ENCODE data around the gene SZT2.
"Not testable (repeated sequence)": the region's sequence is repeated elsewhere in the genome, so short reads cannot be mapped to it uniquely, and the experiment has no call there.

The SZT2 gene

GRCh38 chr1:43469932-43470331, 80.2 kb downstream of the SZT2 start:
- H3K9me3 ChIP-seq (ENCODE audit: control insufficient read depth in 1 of 2, low read length in 2 of 2): no peaks in the 10 kb centered on the region
- H3K27me3 ChIP-seq (ENCODE audit: low read depth, low read length): no peaks in the 10 kb centered on the region

GRCh38 chr1:43472087-43472462, 82.4 kb downstream of the SZT2 start:
- no peaks in the 10 kb centered on the region for H3K27me3 ChIP-seq (ENCODE audit: low read depth, low read length)
- H3K27ac ChIP-seq (ENCODE audit: low read length): no peak overlapping the region
- no peaks in the 10 kb centered on the region for H3K9me3 ChIP-seq (ENCODE audit: control insufficient read depth in 1 of 2, low read length in 2 of 2)

More at GRCh38 chr1:43469932-43470331, 80.2 kb downstream of the SZT2 start:
- H3K4me1 ChIP-seq (ENCODE audit: control insufficient read depth in 1 of 2, insufficient read depth in 2 of 2, low read length in 2 of 2): peaks cover 0 to 3% of the 10 kb centered on the region in 2 donors
- no peak overlapping the region for H3K4me3 ChIP-seq (ENCODE audit: low read depth in 1 of 2, low read length in 2 of 2)
- H3K36me3 ChIP-seq (ENCODE audit: control insufficient read depth in 1 of 2, insufficient read depth in 2 of 2, low read length in 2 of 2): no peaks in the 10 kb centered on the region
- H3K27ac ChIP-seq (ENCODE audit: low read length): no peak overlapping the region

GRCh38 chr1:43472463-43473151, 82.9 kb downstream of the SZT2 start:
- H3K4me3 ChIP-seq (ENCODE audit: low read depth in 1 of 2, low read length in 2 of 2); H3K27ac ChIP-seq (ENCODE audit: low read length); H3K4me1 ChIP-seq (ENCODE audit: control insufficient read depth in 1 of 2, insufficient read depth in 2 of 2, low read length in 2 of 2); H3K9me3 ChIP-seq (ENCODE audit: control insufficient read depth in 1 of 2, low read length in 2 of 2); H3K36me3 ChIP-seq (ENCODE audit: control insufficient read depth in 1 of 2, insufficient read depth in 2 of 2, low read length in 2 of 2); H3K27me3 ChIP-seq (ENCODE audit: low read depth, low read length): not testable (repeated sequence)

More at GRCh38 chr1:43472087-43472462, 82.4 kb downstream of the SZT2 start:
- H3K4me3 ChIP-seq (ENCODE audit: low read depth in 1 of 2, low read length in 2 of 2): no peak overlapping the region
- H3K4me1 ChIP-seq (ENCODE audit: control insufficient read depth in 1 of 2, insufficient read depth in 2 of 2, low read length in 2 of 2): peaks cover 0 to 3% of the 10 kb centered on the region in 2 donors
- no peaks in the 10 kb centered on the region for H3K36me3 ChIP-seq (ENCODE audit: control insufficient read depth in 1 of 2, insufficient read depth in 2 of 2, low read length in 2 of 2)

- Histone ChIP-seq H3K9me3 (ENCODE audit: control insufficient read depth in 1 of 2, low read length in 2 of 2) (no peaks in the 10 kb centered on the region), H3K4me1 (ENCODE audit: control insufficient read depth in 1 of 2, insufficient read depth in 2 of 2, low read length in 2 of 2) (peaks cover 0 to 3% of the 10 kb centered on the region in 2 donors), H3K4me3 (ENCODE audit: low read depth in 1 of 2, low read length in 2 of 2) (no peak overlapping the region), H3K27ac (ENCODE audit: low read length) (no peak overlapping the region), H3K36me3 (ENCODE audit: control insufficient read depth in 1 of 2, insufficient read depth in 2 of 2, low read length in 2 of 2) (no peaks in the 10 kb centered on the region), H3K27me3 (ENCODE audit: low read depth, low read length) (no peaks in the 10 kb centered on the region)
Measured at GRCh38 chr1:43473463-43473862, 83.8 kb downstream of the SZT2 start.

- H3K4me3 ChIP-seq (ENCODE audit: low read depth in 1 of 2, low read length in 2 of 2); H3K36me3 ChIP-seq (ENCODE audit: control insufficient read depth in 1 of 2, insufficient read depth in 2 of 2, low read length in 2 of 2); H3K27ac ChIP-seq (ENCODE audit: low read length); H3K4me1 ChIP-seq (ENCODE audit: control insufficient read depth in 1 of 2, insufficient read depth in 2 of 2, low read length in 2 of 2); H3K9me3 ChIP-seq (ENCODE audit: control insufficient read depth in 1 of 2, low read length in 2 of 2); H3K27me3 ChIP-seq (ENCODE audit: low read depth, low read length): not testable (repeated sequence)
Measured at GRCh38 chr1:43475611-43476401, 86.1 kb downstream of the SZT2 start.

GRCh38 chr1:43477716-43478115, 88.0 kb downstream of the SZT2 start:
- H3K36me3 ChIP-seq (ENCODE audit: control insufficient read depth in 1 of 2, insufficient read depth in 2 of 2, low read length in 2 of 2): no peaks in the 10 kb centered on the region
- H3K27me3 ChIP-seq (ENCODE audit: low read depth, low read length): no peaks in the 10 kb centered on the region
- no peak overlapping the region for H3K27ac ChIP-seq (ENCODE audit: low read length)
- H3K4me1 ChIP-seq (ENCODE audit: control insufficient read depth in 1 of 2, insufficient read depth in 2 of 2, low read length in 2 of 2): peaks cover 0 to 2% of the 10 kb centered on the region in 2 donors
- H3K9me3 ChIP-seq (ENCODE audit: control insufficient read depth in 1 of 2, low read length in 2 of 2): no peaks in the 10 kb centered on the region
- no peak overlapping the region for H3K4me3 ChIP-seq (ENCODE audit: low read depth in 1 of 2, low read length in 2 of 2)

GRCh38 chr1:43479414-43479813, 89.7 kb downstream of the SZT2 start:
- Histone ChIP-seq H3K27ac (ENCODE audit: low read length) (no peak overlapping the region), H3K9me3 (ENCODE audit: control insufficient read depth in 1 of 2, low read length in 2 of 2) (no peaks in the 10 kb centered on the region), H3K27me3 (ENCODE audit: low read depth, low read length) (no peaks in the 10 kb centered on the region), H3K4me3 (ENCODE audit: low read depth in 1 of 2, low read length in 2 of 2) (no peak overlapping the region), H3K4me1 (ENCODE audit: control insufficient read depth in 1 of 2, insufficient read depth in 2 of 2, low read length in 2 of 2) (no peaks in the 10 kb centered on the region), H3K36me3 (ENCODE audit: control insufficient read depth in 1 of 2, insufficient read depth in 2 of 2, low read length in 2 of 2) (no peaks in the 10 kb centered on the region)

- H3K27me3 ChIP-seq (ENCODE audit: low read depth, low read length): no peaks in the 10 kb centered on the region
- H3K9me3 ChIP-seq (ENCODE audit: control insufficient read depth in 1 of 2, low read length in 2 of 2): no peaks in the 10 kb centered on the region
- H3K27ac ChIP-seq (ENCODE audit: low read length): no peak overlapping the region
- H3K4me3 ChIP-seq (ENCODE audit: low read depth in 1 of 2, low read length in 2 of 2): no peak overlapping the region
- no peaks in the 10 kb centered on the region for H3K36me3 ChIP-seq (ENCODE audit: control insufficient read depth in 1 of 2, insufficient read depth in 2 of 2, low read length in 2 of 2)
- no peaks in the 10 kb centered on the region for H3K4me1 ChIP-seq (ENCODE audit: control insufficient read depth in 1 of 2, insufficient read depth in 2 of 2, low read length in 2 of 2)
Measured at GRCh38 chr1:43481491-43481890, 91.8 kb downstream of the SZT2 start.

GRCh38 chr1:43482215-43482614, 92.5 kb downstream of the SZT2 start:
- Histone ChIP-seq H3K9me3 (ENCODE audit: control insufficient read depth in 1 of 2, low read length in 2 of 2) (peaks cover 0 to under 1% of the 10 kb centered on the region in 2 donors), H3K4me3 (ENCODE audit: low read depth in 1 of 2, low read length in 2 of 2) (no peak overlapping the region), H3K27ac (ENCODE audit: low read length) (no peak overlapping the region), H3K4me1 (ENCODE audit: control insufficient read depth in 1 of 2, insufficient read depth in 2 of 2, low read length in 2 of 2) (no peaks in the 10 kb centered on the region), H3K27me3 (ENCODE audit: low read depth, low read length) (no peaks in the 10 kb centered on the region), H3K36me3 (ENCODE audit: control insufficient read depth in 1 of 2, insufficient read depth in 2 of 2, low read length in 2 of 2) (no peaks in the 10 kb centered on the region)

GRCh38 chr1:43484367-43484766, 94.7 kb downstream of the SZT2 start:
- H3K4me1 ChIP-seq (ENCODE audit: control insufficient read depth in 1 of 2, insufficient read depth in 2 of 2, low read length in 2 of 2): no peaks in the 10 kb centered on the region
- H3K4me3 ChIP-seq (ENCODE audit: low read depth in 1 of 2, low read length in 2 of 2): no peak overlapping the region
- peaks cover 0 to 12% of the 10 kb centered on the region in 2 donors for H3K9me3 ChIP-seq (ENCODE audit: control insufficient read depth in 1 of 2, low read length in 2 of 2)
- no peaks in the 10 kb centered on the region for H3K36me3 ChIP-seq (ENCODE audit: control insufficient read depth in 1 of 2, insufficient read depth in 2 of 2, low read length in 2 of 2)
- H3K27ac ChIP-seq (ENCODE audit: low read length): no peak overlapping the region
- H3K27me3 ChIP-seq (ENCODE audit: low read depth, low read length): no peaks in the 10 kb centered on the region

- H3K9me3 ChIP-seq (ENCODE audit: control insufficient read depth in 1 of 2, low read length in 2 of 2): peaks cover 0 to 23% of the 10 kb centered on the region in 2 donors
- no peaks in the 10 kb centered on the region for H3K27me3 ChIP-seq (ENCODE audit: low read depth, low read length)
- H3K4me3 ChIP-seq (ENCODE audit: low read depth in 1 of 2, low read length in 2 of 2): no peak overlapping the region
- no peaks in the 10 kb centered on the region for H3K36me3 ChIP-seq (ENCODE audit: control insufficient read depth in 1 of 2, insufficient read depth in 2 of 2, low read length in 2 of 2)
- no peaks in the 10 kb centered on the region for H3K4me1 ChIP-seq (ENCODE audit: control insufficient read depth in 1 of 2, insufficient read depth in 2 of 2, low read length in 2 of 2)
- no peak overlapping the region for H3K27ac ChIP-seq (ENCODE audit: low read length)
Measured at GRCh38 chr1:43488165-43488564, 98.5 kb downstream of the SZT2 start.
